Skeletal muscle satellite cell (primary cell): ENCODE measurements around the gene SLC9C2.
"Not testable (repeated sequence)": the region's sequence is repeated elsewhere in the genome, so short reads cannot be mapped to it uniquely, and the experiment has no call there.

Experiments used
- H3K27me3 ChIP-seq: 2 replicates; pipeline ENCODE4 v1.7.0; 2013; ENCODE audit warnings: low read length; ENCODE audit not compliant: control insufficient read depth, insufficient read depth
- H3K36me3 ChIP-seq: 2 replicates; pipeline ENCODE4 v1.7.0; 2013; ENCODE audit warnings: mild to moderate bottlenecking, control low read depth, low read length; ENCODE audit not compliant: insufficient read depth
- H3K4me1 ChIP-seq: 2 replicates; pipeline ENCODE4 v1.7.0; 2013; ENCODE audit warnings: low read length; ENCODE audit not compliant: control insufficient read depth, insufficient read depth
- H3K4me2 ChIP-seq: 2 replicates; pipeline ENCODE4 v1.7.0; 2013; ENCODE audit warnings: mild to moderate bottlenecking, low read length
- H3K4me3 ChIP-seq: 2 replicates; pipeline ENCODE4 v1.7.0; 2013; ENCODE audit warnings: low read length
- H3K9ac ChIP-seq: 2 replicates; pipeline ENCODE4 v1.7.0; 2013; ENCODE audit warnings: mild to moderate bottlenecking, low read depth, low read length, moderate library complexity
- H3K9me3 ChIP-seq: replicated peaks from 2 replicates; pipeline ENCODE4 v1.7.0; 2013; ENCODE audit warnings: mild to moderate bottlenecking, control low read depth, low read length

The SLC9C2 gene

GRCh38 chr1:173478094-173478674 is 124.7 kb downstream of the SLC9C2 start:
- no peaks in the 10 kb centered on the region for H3K27me3 ChIP-seq
- H3K4me3 ChIP-seq = peak overlapping the region; percentile 86
- H3K9ac ChIP-seq = peak overlapping the region; percentile 92
- peaks cover 52% of the 10 kb centered on the region for H3K4me1 ChIP-seq
- H3K4me2 ChIP-seq = peak overlapping the region; percentile 95
- peaks cover 35% of the 10 kb centered on the region for H3K36me3 ChIP-seq
- H3K9me3 ChIP-seq = no peaks in the 10 kb centered on the region

GRCh38 chr1:173477286-173478093 is 125.4 kb downstream of the SLC9C2 start, which contains the start of gene PRDX6:
PRDX6 (plus strand) TSS chr1:173477335; CDS start chr1:173477398, 63 bp downstream.
- Histone ChIP-seq H3K4me2 (peak within 1 kb of the TSS; percentile 96), H3K36me3 (peaks cover 28% of the 10 kb centered on the region), H3K27me3 (no peaks in the 10 kb centered on the region), H3K4me3 (peak within 1 kb of the TSS; percentile 88), H3K9me3 (no peaks in the 10 kb centered on the region), H3K9ac (peak within 1 kb of the TSS; percentile 92), H3K4me1 (peaks cover 55% of the 10 kb centered on the region)

GRCh38 chr1:173476665-173477285 is 126.1 kb downstream of the SLC9C2 start:
- Histone ChIP-seq H3K27me3 (no peaks in the 10 kb centered on the region), H3K4me3 (peak overlapping the region; percentile 88), H3K36me3 (peaks cover 21% of the 10 kb centered on the region), H3K9ac (peak overlapping the region; percentile 92), H3K9me3 (no peaks in the 10 kb centered on the region), H3K4me2 (peak overlapping the region; percentile 96), H3K4me1 (peaks cover 55% of the 10 kb centered on the region)

GRCh38 chr1:173476197-173476664 is 126.6 kb downstream of the SLC9C2 start:
- Histone ChIP-seq H3K9ac (peak overlapping the region; percentile 86), H3K36me3 (peaks cover 15% of the 10 kb centered on the region), H3K27me3 (no peaks in the 10 kb centered on the region), H3K9me3 (no peaks in the 10 kb centered on the region), H3K4me2 (peak overlapping the region; percentile 96), H3K4me1 (peaks cover 55% of the 10 kb centered on the region), H3K4me3 (peak overlapping the region; percentile 88)

DNA sequence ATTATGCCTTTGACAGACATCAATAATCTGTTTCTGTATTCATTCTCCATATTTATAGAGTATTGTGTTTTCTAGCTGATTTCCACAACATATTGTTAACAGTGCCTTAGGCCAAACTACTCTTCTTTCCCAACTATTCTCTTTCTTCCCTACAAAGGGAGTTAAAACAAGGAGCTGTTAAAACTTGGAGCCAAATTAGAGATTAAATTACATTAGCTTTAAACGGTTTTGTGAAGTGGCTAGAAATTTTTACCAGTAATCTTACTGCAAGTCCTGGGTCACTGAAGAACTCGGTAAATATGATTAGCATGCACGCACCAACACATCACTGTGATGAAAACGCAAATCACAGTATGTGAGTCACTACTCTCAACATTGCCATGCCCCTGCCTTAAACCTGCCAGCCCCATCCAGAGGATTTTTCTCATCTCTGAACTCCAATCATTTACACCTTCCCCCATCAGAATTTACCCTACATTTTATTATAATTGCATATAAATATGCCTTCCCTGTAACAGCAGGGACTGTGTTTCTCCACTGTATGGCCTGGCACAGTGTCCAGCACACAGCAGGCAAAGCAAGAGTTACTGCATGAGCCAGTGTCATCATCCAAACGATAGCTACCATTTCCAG is 127.2 kb downstream of the SLC9C2 start:
- Histone ChIP-seq H3K4me2 (peak overlapping the region; percentile 96), H3K4me3 (peak overlapping the region; percentile 88), H3K9ac (peak overlapping the region; percentile 86), H3K9me3 (no peaks in the 10 kb centered on the region), H3K36me3 (peaks cover 10% of the 10 kb centered on the region), H3K27me3 (no peaks in the 10 kb centered on the region), H3K4me1 (peaks cover 55% of the 10 kb centered on the region)

DNA sequence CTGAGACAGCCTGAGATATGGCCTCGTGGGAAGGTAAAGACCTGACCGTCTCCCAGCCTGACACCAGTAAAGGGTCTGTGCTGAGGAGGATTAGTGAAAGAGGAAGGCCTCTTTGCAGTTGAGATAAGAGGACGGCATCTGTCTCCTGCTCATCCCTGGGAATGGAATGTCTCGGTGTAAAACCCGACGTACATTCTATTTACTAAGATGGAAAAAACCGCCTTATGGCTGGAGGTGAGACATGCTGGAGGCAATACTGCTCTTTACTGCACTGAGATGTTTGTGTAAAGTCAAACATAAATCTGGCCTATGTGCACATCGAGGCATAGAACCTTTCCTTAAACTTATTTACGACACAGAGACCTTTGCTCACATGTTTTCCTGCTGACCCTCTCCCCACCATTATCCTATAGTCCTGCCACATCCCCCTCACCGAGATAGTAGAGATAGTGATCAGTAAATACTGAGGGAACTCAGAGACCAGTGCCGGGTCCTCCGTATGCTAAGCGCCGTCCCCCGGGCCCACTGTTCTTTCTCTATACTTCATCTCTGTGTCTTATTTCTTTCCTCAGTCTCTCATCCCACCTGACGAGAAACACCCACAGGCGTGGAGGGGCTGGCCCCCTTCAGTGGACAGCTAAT is 128.0 kb downstream of the SLC9C2 start:
- H3K36me3 ChIP-seq, H3K27me3 ChIP-seq, H3K9me3 ChIP-seq: not testable (repeated sequence)
- H3K4me1 ChIP-seq = peaks cover 51% of the 10 kb centered on the region
- peak overlapping the region; percentile 88 for H3K4me3 ChIP-seq
- H3K4me2 ChIP-seq = peak overlapping the region; percentile 96
- peak overlapping the region; percentile 86 for H3K9ac ChIP-seq

DNA sequence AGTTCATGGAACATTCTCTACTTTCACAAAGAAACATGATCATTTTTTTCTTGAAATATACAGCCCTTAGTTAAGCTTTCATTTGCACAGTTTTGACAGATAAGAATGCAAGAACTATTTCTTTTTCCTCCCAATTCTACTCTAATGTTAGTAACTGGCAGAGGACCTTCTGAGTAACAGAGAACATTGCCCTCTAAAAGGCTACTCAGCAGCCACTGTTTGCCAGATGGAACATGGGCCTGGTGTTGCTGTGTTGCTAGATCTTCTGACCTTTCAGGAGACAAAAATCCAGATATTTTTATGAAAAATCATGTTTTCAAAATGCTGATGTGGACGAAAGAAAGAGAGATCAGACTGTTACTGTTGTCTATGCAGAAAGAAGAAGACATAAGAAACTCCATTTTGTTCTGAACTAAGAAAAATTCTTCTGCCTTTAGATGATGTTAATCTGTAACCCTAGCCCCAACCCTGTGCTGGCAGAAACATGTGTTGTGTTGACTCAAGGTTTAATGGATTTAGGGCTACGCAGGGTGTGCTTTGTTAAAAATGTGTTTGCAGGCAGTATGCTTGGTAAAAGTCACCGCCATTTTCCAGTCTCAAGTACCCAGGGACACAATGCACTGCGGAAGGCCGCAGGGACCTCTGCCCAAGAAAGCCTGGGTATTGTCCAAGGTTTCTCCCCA is 128.6 kb downstream of the SLC9C2 start:
- Histone ChIP-seq H3K27me3 (no peaks in the 10 kb centered on the region), H3K4me1 (peaks cover 45% of the 10 kb centered on the region), H3K4me2 (peak overlapping the region; percentile 69), H3K36me3 (no peaks in the 10 kb centered on the region), H3K9ac (peak overlapping the region; percentile 41), H3K9me3 (no peaks in the 10 kb centered on the region), H3K4me3 (peak overlapping the region; percentile 29)

- Histone ChIP-seq H3K9ac (peak overlapping the region; percentile 41), H3K27me3 (no peaks in the 10 kb centered on the region), H3K4me3 (peak overlapping the region; percentile 29), H3K4me1 (peaks cover 39% of the 10 kb centered on the region), H3K36me3 (no peaks in the 10 kb centered on the region), H3K9me3 (no peaks in the 10 kb centered on the region), H3K4me2 (peak overlapping the region; percentile 69)
Measured at GRCh38 chr1:173473599-173474011, 129.3 kb downstream of the SLC9C2 start.

- Histone ChIP-seq H3K4me3 (no peak overlapping the region), H3K4me2 (no peak overlapping the region), H3K36me3 (no peaks in the 10 kb centered on the region), H3K9me3 (peaks cover 3% of the 10 kb centered on the region), H3K4me1 (peaks cover 27% of the 10 kb centered on the region), H3K9ac (no peak overlapping the region), H3K27me3 (no peaks in the 10 kb centered on the region)
Measured at GRCh38 chr1:173470608-173471007, 132.3 kb downstream of the SLC9C2 start.

DNA sequence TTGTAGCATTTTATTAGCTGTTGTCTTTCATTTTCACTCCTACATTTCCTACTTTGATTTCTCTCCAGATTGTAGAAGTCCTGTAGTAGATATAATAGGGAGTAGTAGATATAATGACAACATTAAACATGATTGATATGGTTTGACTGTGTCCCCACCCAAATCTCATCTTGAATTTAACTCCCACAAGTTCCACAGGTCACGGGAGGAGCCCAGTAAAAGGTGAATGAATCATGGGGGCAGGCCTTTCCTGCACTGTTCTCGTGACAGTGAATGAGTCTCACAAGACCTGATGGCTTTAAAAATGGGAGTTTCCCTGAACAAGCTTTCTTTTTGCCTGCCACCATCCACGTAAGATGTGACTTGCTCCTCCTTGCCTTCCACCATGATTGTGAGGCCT is 133.2 kb downstream of the SLC9C2 start:
- H3K9ac ChIP-seq = no peak overlapping the region
- H3K27me3 ChIP-seq = no peaks in the 10 kb centered on the region
- no peak overlapping the region for H3K4me2 ChIP-seq
- no peaks in the 10 kb centered on the region for H3K36me3 ChIP-seq
- H3K4me3 ChIP-seq = no peak overlapping the region
- peaks cover 3% of the 10 kb centered on the region for H3K9me3 ChIP-seq
- H3K4me1 ChIP-seq = peaks cover 17% of the 10 kb centered on the region
